ENCODE measurements around the gene DYSF.

DNA sequence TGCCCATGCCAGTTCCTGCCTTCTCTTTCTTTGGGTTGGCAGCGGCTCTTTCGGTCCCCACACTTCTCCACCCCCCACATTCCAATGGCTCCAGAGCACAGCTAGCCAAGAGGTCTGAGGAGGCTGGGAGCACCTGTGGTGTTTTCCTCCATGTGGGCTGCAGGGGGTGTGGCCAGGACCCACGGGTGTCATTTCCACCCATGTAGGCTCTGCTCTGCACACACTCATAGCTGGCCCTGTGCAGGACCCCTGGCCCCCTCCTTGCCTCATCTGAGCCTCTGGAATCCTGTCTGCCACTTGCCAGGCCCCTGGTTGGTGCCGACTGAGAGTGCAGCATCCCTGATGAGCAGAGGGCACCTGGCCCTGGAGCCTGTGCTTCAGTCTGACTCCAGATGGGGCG lies 46.3 kb downstream of the DYSF start:
- TF ChIP-seq EP300 (IDR thresholded peaks at IDR 0.05), result no peak
- TF ChIP-seq, protein P1, sequence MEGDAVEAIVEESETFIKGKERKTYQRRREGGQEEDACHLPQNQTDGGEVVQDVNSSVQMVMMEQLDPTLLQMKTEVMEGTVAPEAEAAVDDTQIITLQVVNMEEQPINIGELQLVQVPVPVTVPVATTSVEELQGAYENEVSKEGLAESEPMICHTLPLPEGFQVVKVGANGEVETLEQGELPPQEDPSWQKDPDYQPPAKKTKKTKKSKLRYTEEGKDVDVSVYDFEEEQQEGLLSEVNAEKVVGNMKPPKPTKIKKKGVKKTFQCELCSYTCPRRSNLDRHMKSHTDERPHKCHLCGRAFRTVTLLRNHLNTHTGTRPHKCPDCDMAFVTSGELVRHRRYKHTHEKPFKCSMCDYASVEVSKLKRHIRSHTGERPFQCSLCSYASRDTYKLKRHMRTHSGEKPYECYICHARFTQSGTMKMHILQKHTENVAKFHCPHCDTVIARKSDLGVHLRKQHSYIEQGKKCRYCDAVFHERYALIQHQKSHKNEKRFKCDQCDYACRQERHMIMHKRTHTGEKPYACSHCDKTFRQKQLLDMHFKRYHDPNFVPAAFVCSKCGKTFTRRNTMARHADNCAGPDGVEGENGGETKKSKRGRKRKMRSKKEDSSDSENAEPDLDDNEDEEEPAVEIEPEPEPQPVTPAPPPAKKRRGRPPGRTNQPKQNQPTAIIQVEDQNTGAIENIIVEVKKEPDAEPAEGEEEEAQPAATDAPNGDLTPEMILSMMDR (IDR thresholded peaks at IDR 0.05), result no peak
